ENCODE results near the gene SIMC1.

SIMC1 gene

DNA sequence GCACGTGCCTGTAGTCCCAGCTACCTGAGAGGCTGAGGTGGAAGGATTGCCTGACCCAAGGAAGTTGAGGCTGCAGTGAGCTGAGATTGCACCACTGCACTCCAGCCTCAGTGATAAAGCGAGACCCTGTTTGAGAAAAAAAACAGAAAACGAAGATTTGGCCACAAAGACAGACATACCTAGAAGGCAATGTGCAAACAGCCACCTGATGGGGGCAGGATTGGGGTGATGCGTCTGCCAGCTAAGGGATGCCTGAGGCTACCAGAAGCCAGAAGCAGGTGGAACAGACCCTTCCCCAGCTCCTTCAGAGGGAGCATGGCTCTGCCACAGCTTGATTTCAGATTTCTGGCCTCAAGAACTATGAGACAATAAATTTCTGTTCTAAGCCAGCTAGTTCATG is 153.3 kb downstream of the SIMC1 start:
- ATAC-seq (ENCODE audit: insufficient read depth, low read depth) = no peak
- Histone ChIP-seq H3K79me2 (ENCODE audit: insufficient read depth, low read length) (peaks cover 36% of the 10 kb centered on the region), H3K9ac (ENCODE audit: low read depth, low read length) (no peak overlapping the region), H2AFZ (ENCODE audit: low read depth, low read length) (no peak overlapping the region), H3K36me3 (ENCODE audit: insufficient read depth, low read length) (peaks cover 68% of the 10 kb centered on the region), H3K4me2 (ENCODE audit: insufficient read depth, low read length) (no peak overlapping the region), H3K27ac (ENCODE audit: low read length) (no peak overlapping the region), H3K27me3 (ENCODE audit: insufficient read depth, low read length, poor library complexity) (no peaks in the 10 kb centered on the region), H4K20me1 (ENCODE audit: insufficient read depth, low read length) (peaks cover 11% of the 10 kb centered on the region; the same call in 1 of the 2 replicates), H3K9me3 (ENCODE audit: insufficient read depth, low read length, severe bottlenecking) (no peaks in the 10 kb centered on the region), H3K4me1 (ENCODE audit: insufficient read depth, low read length) (peaks cover 23% of the 10 kb centered on the region), H3K4me3 (ENCODE audit: low read depth in 1 of 2, low read length in 2 of 2) (no peak overlapping the region)
- no peak for TF ChIP-seq EZH2 (IDR thresholded peaks at IDR 0.05; ENCODE audit: borderline replicate concordance, low read depth, low read length, severe bottlenecking)
- TF ChIP-seq, protein P1, sequence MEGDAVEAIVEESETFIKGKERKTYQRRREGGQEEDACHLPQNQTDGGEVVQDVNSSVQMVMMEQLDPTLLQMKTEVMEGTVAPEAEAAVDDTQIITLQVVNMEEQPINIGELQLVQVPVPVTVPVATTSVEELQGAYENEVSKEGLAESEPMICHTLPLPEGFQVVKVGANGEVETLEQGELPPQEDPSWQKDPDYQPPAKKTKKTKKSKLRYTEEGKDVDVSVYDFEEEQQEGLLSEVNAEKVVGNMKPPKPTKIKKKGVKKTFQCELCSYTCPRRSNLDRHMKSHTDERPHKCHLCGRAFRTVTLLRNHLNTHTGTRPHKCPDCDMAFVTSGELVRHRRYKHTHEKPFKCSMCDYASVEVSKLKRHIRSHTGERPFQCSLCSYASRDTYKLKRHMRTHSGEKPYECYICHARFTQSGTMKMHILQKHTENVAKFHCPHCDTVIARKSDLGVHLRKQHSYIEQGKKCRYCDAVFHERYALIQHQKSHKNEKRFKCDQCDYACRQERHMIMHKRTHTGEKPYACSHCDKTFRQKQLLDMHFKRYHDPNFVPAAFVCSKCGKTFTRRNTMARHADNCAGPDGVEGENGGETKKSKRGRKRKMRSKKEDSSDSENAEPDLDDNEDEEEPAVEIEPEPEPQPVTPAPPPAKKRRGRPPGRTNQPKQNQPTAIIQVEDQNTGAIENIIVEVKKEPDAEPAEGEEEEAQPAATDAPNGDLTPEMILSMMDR (IDR thresholded peaks at IDR 0.05; ENCODE audit: borderline replicate concordance, extremely low read depth, low read length, poor library complexity, severe bottlenecking) = no peak
- DNase-seq = no peak

DNA sequence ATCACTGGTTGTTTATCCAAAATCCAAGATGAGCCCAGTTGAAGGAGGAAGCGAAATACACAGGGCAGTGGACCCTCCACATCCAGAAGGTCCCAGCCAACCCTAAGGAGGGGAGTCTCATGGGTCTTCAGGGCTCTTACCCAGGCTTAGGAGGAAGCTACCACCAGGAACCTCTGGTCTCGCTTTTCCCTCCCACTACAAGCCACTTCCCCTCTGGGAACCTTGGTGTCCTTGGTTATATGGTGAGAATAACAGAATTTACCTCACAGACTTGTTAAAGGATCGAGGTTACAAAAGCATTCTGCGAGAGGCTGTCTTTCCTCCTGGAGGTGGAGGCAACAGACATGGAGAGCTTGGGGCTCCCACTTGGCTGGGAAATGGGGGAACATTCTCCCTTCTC is 153.8 kb downstream of the SIMC1 start:
- Histone ChIP-seq H3K27me3 (ENCODE audit: insufficient read depth, low read length, poor library complexity) (no peaks in the 10 kb centered on the region), H3K9me3 (ENCODE audit: insufficient read depth, low read length, severe bottlenecking) (no peaks in the 10 kb centered on the region), H2AFZ (ENCODE audit: low read depth, low read length) (no peak overlapping the region), H3K4me3 (ENCODE audit: low read depth in 1 of 2, low read length in 2 of 2) (no peak overlapping the region), H3K27ac (ENCODE audit: low read length) (no peak overlapping the region), H3K9ac (ENCODE audit: low read depth, low read length) (no peak overlapping the region), H3K4me1 (ENCODE audit: insufficient read depth, low read length) (peaks cover 18% of the 10 kb centered on the region), H3K36me3 (ENCODE audit: insufficient read depth, low read length) (peaks cover 68% of the 10 kb centered on the region), H3K79me2 (ENCODE audit: insufficient read depth, low read length) (peaks cover 31% of the 10 kb centered on the region), H4K20me1 (ENCODE audit: insufficient read depth, low read length) (0 out of 2 replicates have a peak, but pooled peaks cover 7% of the 10 kb centered on the region), H3K4me2 (ENCODE audit: insufficient read depth, low read length) (no peak overlapping the region)
- TF ChIP-seq EZH2 (IDR thresholded peaks at IDR 0.05; ENCODE audit: borderline replicate concordance, low read depth, low read length, severe bottlenecking) = no peak
- TF ChIP-seq, protein P1 (IDR thresholded peaks at IDR 0.05; ENCODE audit: borderline replicate concordance, extremely low read depth, low read length, poor library complexity, severe bottlenecking) = no peak
- DNase-seq (no peak), ATAC-seq (ENCODE audit: insufficient read depth, low read depth) (no peak)

DNA sequence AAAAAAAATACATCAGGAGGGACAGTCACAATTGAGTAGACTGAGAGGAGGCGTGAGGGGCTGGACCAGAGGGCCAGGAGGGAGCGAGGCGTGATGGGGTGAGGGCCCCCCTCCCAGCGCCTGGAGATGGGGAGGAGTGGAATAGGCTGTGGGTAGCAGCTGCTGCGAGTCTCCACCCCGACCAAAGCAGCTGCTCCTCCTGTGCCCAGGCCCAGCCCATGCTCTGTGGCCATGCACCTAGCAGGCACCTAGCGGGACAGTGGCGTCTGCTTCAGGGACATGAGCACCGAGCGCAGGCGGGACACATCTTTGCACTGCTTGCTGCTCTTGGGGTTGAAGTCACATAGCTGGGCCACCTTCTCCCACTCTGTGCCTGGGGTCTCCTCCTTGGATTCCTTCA is 154.3 kb downstream of the SIMC1 start:
- H3K9me3 ChIP-seq (ENCODE audit: insufficient read depth, low read length, severe bottlenecking) = no peaks in the 10 kb centered on the region
- H3K9ac ChIP-seq (ENCODE audit: low read depth, low read length) = no peak overlapping the region
- no peak overlapping the region for H3K4me2 ChIP-seq (ENCODE audit: insufficient read depth, low read length)
- H3K27ac ChIP-seq (ENCODE audit: low read length) = no peak overlapping the region
- H3K27me3 ChIP-seq (ENCODE audit: insufficient read depth, low read length, poor library complexity) = no peaks in the 10 kb centered on the region
- peaks cover 26% of the 10 kb centered on the region for H3K79me2 ChIP-seq (ENCODE audit: insufficient read depth, low read length)
- no peak for TF ChIP-seq EZH2 (IDR thresholded peaks at IDR 0.05; ENCODE audit: borderline replicate concordance, low read depth, low read length, severe bottlenecking)
- TF ChIP-seq, protein P1 (IDR thresholded peaks at IDR 0.05; ENCODE audit: borderline replicate concordance, extremely low read depth, low read length, poor library complexity, severe bottlenecking) = no peak
- no peak overlapping the region for H2AFZ ChIP-seq (ENCODE audit: low read depth, low read length)
- H3K4me1 ChIP-seq (ENCODE audit: insufficient read depth, low read length) = peaks cover 13% of the 10 kb centered on the region
- DNase-seq (no peak), ATAC-seq (ENCODE audit: insufficient read depth, low read depth) (no peak)
- H3K36me3 ChIP-seq (ENCODE audit: insufficient read depth, low read length) = peaks cover 65% of the 10 kb centered on the region
- 0 out of 2 replicates have a peak, but pooled peaks cover 2% of the 10 kb centered on the region for H4K20me1 ChIP-seq (ENCODE audit: insufficient read depth, low read length)
- no peak overlapping the region for H3K4me3 ChIP-seq (ENCODE audit: low read depth in 1 of 2, low read length in 2 of 2)

DNA sequence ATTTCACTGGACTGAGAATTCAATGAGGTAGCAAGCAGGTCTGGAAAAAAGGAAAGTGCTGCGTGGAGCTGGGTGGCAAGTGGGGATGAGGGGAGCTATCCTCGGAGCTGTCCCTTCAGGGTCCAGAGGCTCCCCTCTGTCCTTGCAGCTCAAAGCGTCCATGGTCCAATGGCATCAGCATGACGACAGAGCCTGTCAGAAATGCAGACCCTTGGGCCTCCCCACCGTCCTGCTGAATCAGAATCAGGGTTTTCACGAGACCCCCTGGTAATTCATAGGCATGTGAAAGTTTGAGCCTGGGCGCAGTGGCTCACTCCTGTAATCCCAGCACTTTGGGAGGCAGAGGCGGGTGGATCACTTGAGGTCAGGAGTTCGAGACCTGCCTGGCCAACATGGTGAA is 155.9 kb downstream of the SIMC1 start:
- TF ChIP-seq, protein P1 (IDR thresholded peaks at IDR 0.05; ENCODE audit: borderline replicate concordance, extremely low read depth, low read length, poor library complexity, severe bottlenecking) = no peak
- TF ChIP-seq EZH2 (IDR thresholded peaks at IDR 0.05; ENCODE audit: borderline replicate concordance, low read depth, low read length, severe bottlenecking) = no peak
- Histone ChIP-seq H3K4me3 (ENCODE audit: low read depth in 1 of 2, low read length in 2 of 2) (no peak overlapping the region), H3K27me3 (ENCODE audit: insufficient read depth, low read length, poor library complexity) (no peaks in the 10 kb centered on the region), H3K36me3 (ENCODE audit: insufficient read depth, low read length) (peaks cover 70% of the 10 kb centered on the region), H3K9ac (ENCODE audit: low read depth, low read length) (no peak overlapping the region), H3K27ac (ENCODE audit: low read length) (no peak overlapping the region), H3K79me2 (ENCODE audit: insufficient read depth, low read length) (peaks cover 16% of the 10 kb centered on the region), H3K9me3 (ENCODE audit: insufficient read depth, low read length, severe bottlenecking) (no peaks in the 10 kb centered on the region), H3K4me2 (ENCODE audit: insufficient read depth, low read length) (no peak overlapping the region), H2AFZ (ENCODE audit: low read depth, low read length) (no peak overlapping the region), H3K4me1 (ENCODE audit: insufficient read depth, low read length) (peaks cover 11% of the 10 kb centered on the region), H4K20me1 (ENCODE audit: insufficient read depth, low read length) (no peaks in the 10 kb centered on the region)
- no peak for DNase-seq
- no peak for ATAC-seq (ENCODE audit: insufficient read depth, low read depth)

All from DND-41 (cell line).